Measurements from ENCODE around the gene ZP2.
"Not testable (repeated sequence)": the region's sequence is repeated elsewhere in the genome, so short reads cannot be mapped to it uniquely, and the experiment has no call there.

ZP2 gene

DNA sequence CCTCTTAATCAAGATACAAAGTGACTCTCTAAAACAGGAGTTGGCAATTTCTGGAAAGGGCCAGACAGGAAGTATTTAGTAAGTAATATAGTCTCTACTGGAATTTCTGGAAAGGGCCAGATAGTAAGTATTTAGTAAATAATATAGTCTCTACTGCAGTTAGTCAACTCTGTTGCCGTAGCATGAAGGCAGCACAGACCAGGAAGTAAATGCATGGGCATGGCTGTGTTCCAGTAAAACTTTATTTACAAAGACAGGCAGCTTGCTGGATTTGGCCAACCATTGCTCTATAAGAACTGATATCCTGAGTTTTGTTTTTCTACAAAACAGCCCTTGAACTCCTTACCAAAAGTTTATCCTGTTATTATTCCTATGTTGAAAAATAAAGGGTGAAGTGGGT is 36.0 kb downstream of the ZP2 start:
- no peak for DNase-seq (ENCODE audit: low read depth in 2 of 2)

DNA sequence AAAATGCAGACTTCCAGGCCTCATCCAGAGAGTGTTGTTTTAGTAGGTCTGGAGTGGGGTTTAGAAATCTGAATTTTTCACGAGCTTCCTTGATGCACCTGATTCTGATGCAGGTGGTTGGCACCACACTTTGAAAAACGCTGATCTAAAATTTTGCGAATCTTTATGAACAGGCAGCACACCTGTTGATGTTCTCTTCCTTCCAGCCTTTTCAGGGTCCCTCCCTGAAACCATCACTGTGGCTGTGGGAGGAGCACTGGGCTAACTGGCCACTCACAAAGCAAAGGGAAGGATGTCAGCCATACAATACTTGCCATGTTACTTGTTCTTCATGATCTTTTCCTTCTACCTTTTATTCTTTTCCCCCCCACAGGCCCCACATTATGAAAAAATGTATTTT is 38.7 kb downstream of the ZP2 start:
- no peak for DNase-seq (ENCODE audit: low read depth in 2 of 2)

DNA sequence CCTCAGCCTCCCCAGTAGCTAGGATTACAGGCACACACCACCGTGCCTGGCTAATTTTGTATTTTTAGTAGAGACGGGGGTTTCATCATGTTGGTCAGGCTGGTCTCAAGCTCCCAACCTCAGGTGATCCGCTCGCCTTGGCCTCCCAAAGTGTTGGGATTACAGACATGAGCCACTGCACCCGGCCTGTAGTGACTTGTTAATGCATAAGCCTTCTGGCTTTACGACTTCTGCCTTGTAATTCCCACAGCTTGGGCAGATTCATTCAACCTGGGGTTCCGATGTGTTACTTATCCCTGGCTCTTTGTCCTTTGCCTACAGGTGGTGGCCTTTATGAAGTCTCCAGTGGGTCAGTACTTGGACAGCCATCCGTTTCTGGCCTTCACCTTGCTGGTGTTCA is 41.3 kb downstream of the ZP2 start:
- DNase-seq (ENCODE audit: low read depth in 2 of 2), result not testable (repeated sequence)

DNA sequence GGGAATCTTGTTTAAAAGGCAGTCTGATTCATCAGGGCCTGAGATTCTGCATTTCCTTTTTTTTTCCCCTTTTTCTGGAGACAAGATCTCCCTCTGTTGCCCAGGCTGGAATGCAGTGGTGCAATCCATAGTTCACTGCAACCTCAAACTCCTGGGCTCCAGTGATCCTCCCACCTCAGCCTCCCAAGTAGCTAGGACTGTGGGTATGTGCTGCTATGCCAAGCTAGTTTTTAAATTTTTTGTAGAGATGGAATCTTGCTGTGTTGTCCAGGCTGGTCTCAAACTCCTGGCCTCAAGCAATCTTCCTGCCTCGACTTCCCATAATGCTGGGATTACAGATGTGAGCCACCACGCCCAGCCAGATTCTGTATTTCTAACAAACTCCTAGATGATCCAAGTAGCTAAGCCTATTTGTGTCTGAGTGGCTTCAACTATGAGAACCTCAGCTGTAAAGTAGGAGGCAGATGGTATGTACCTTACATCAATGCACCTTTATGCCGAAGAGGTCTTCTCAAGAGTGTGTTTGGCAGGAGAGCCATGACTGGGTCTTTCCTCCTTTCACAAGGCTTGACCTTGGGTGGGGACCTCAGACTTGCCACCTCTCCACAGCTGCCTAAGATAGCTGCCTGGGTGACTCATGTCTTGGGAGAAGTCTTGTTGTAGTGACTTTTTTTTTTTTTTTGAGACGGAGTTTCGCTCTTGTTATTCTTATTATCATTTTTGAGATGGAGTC is 42.0 kb downstream of the ZP2 start:
- no peak for DNase-seq (ENCODE audit: low read depth in 2 of 2)

DNA sequence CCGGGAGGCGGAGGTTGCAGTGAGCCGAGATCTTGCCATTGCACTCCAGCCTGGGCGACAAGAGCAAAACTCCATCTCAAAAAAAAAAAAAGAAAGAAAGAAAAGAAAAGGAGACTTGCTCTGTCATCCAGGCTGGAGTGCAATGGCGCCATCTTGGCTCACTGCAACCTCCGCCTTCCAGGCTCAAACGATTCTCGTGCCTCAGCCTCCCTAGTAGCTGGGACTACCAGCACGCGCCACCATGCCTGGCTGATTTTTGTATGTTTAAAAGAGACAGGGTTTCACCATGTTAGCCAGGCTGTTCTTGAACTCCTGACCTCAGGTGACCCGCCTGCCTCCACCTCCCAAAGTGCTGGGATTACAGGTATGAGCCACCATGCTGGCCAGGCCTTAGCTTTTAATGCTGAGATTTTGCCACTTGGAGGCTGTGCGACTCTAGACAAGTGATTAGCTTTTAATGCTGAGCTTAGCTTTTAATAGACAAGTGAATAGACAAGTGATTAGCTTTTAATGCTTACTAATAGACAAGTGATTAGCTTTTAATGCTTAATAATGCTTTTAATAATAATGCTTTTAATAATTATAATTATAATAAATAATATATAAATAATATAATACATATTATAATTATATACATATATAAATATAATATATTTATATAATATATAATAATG is 43.3 kb downstream of the ZP2 start:
- DNase-seq (ENCODE audit: low read depth in 2 of 2), result no peak

DNA sequence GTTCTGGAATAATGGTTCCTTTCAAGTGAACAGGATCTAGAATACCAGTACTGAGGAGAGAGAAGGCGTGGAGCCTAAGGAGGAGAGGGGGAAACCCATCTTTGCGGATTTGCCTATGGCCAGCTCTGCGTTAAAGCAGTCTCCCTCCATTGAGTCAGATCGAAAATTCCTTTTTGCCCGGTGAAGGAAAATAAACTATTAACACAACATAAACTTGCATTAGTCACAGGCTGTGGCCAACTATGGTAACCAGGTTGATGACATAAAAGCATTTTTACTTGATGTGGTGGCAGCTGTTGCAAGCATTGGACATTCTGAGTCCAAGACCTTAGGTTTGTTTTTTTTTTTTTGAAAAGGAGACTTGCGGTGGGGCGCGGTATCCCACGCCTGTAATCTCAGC is 44.0 kb downstream of the ZP2 start:
- no peak for DNase-seq (ENCODE audit: low read depth in 2 of 2)

DNA sequence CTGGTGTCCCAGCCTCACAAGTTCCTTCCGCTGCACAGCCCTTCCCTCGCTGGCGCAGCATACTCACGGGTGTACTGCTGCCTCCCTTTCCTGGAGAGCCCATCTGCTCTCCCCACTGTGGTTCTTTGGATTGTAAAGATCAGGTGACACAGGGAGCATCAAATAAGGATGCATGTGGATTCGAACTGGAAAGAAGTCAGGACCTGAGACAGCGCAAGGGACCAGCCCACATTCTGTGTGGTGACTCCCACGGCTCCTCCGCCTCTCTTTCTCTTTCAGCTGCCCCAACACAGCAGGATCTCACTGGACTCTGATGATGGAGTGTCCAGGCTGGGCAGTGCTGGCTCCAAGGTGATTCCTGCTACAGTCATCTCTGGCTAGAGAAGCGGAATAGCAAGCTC is 44.8 kb downstream of the ZP2 start:
- DNase-seq (ENCODE audit: low read depth in 2 of 2), result no peak

DNA sequence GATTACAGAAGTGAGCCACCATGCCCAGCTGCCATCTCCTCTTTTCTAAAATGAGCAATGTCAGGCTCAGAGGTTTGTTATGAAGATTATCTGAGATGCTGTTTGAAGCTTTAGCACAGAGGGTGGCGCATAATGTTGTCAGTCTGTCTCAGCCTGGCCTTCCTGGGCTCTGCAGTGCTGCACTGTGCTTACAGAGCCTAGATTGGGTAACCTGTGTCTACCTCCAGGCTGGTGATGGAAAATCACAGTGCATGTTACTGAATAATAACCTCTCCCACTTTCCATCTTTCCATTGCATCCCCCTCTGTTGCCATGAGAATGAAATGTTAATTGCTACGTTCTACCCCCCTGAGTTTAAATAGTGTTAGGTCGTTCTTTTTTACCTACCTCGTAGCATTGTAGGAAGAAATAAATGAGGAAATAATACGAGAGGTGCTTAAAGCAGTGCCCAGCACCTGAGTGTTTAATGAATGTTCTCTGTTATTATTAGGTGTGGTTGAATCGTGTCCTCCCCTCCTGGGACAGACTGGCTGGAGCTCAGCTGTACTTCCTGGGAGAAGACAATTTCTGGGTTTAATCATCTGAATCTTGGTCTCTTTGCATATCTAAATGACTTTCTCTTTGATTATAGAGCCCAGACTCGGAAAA is 46.7 kb downstream of the ZP2 start:
- no peak for DNase-seq (ENCODE audit: low read depth in 2 of 2)

DNA sequence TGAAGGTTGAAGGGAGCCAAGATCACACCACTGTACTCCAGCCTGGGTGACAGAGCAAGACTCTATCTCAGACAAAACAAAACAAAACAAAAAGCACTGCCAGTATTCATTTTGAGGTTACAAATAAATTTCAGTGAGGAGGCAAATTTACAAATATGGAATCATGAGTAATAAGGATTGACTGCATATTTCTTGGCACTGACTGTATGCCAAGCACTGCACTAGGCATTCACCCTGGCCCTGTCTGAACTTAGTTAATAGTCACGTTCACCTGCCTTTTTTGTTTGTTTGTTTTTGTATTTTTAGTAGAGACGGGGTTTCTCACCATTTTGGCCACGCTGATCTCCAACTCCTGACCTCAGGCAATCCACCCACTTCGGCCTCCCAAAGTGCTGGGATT is 47.8 kb downstream of the ZP2 start:
- no peak for DNase-seq (ENCODE audit: low read depth in 2 of 2)

DNA sequence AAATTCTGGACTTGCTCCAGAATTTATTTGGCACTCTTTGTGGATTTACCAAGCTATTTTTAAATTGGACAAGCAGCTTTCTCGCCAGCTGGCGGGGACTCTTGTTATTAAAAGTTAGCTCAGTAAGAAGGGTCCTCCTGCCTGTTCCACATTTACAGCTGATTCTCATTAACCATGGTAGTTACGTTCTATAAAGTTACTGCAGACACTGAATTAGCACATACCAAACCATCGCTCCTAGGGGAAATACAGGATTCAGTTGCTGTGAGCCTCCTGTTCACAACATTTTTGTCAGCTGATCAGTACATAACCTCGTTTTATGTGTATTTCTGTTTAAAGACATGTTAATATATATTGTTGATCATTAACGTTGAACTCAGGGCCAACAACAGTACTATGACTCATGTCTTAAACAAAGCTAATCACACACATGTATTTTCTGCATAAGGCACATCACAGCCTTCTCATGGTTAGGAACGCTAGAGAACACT is 48.7 kb downstream of the ZP2 start:
- DNase-seq (ENCODE audit: low read depth in 2 of 2), result no peak

DNA sequence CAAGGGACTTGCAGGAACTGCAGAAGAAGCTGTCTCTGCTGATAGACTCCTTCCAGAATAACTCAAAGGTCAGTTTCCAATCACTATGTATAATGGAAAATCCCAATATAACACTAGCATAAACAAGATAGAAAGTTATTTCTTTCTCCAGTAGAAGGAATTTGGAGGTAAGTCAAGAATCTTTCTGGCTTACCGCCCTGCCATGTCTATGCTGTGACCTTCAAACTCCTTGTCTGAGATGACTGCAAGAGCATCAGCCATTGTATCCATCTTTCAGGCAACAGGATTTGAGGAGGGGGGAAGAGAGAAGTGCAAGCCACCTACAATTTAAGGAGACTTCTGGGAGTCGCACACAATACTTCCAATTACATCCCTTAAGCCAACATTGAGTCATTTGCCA is 50.2 kb downstream of the ZP2 start:
- DNase-seq (ENCODE audit: low read depth in 2 of 2), result no peak

DNA sequence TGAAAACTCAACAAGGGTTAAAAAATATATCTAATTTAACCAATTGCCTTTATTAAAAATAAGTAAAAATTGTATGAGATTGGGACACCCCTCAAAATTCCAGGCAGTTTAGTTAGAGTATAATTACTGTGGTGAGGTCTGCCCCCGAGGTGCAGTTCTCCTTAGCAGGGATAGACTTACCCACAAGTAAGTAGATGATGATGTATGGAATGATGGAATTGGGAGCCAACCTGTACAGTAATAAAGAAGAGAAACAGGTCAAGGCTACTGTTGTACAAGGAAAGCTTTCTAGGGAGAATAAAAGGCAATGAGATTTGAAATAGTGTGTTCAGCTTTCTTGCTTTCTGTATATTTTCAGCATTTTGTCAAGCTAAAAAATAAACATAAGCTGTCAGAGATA is 51.1 kb downstream of the ZP2 start:
- no peak for DNase-seq (ENCODE audit: low read depth in 2 of 2)

DNA sequence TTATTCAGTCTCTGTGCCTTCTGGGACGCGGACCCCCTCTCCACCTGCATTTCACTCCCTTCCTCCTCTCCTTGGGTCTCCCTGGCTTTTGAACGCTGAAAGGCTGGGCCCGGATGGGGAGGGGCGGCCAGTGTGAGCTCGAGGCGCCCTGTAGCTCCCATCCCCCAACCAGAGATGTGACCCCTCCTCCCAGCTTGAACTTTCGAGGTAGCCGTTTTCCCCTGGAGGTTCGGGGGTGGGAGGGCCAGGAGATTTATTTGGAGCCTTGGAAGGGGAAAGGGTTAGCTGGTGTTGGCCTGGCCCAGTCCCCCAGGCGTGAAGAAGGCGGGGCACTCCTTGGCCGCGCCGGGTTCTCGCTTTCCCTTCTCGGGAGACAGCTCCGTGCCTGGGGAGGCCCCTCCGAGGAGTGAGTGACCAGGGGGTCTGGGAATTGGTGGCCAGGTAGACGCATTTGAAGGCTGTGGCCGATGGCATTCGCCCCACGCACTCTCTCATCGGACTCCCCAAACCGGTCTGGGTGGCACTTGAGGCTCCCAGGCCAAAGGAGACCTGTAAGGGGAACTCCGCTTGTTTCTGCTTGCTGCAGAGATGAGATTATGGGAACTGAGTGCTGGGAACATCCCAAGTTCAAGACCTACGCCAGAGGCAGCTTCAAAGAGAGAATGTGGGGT is 52.0 kb downstream of the ZP2 start:
- no peak for DNase-seq (ENCODE audit: low read depth in 2 of 2)

DNA sequence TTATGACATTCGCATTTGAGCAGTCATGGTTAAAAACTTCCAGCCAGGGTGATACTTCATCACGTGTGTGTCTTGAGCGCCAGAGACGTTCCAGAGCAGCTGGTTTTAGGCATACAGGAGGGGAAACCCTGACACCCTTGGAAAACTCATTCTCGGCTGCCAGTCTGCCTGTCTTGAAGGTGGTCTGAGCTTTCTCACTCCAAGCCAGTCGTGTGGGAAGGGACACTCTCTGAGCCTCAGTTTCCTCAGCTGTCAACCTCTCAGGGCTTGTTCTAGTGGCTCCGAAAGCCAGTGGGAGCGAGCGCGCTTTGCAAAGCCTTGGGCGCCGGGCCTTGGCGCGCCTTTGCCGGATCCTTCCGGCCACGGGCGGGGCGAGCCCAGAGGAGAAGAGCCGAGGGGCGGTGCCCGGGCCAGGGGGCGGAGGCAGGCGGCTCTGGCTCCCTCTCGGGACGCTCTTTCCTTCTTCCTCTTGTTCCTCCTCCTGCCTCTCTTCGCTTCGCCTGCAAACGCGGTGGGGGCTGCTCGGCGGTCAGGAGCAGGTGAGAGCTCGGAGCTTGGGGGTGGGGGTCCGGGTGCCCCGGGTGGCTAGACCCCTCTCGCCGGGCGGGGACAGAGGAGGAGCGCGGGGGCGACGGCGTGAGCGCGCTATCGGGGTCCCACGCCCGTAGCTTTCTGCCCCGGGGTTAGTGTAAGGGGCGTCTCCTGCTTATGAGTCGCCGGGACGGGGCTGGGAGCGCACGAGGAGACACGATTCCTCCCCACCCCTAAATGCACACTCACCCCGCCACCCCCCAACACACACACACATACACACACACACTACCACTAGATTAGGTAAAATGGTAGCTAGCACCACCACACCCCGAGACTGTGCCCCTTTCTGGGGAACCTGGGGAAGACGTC is 52.9 kb downstream of the ZP2 start, which contains the start of gene LDAF1:
TSS of gene LDAF1 (plus strand) at position 467 of the 903 bp plus-strand sequence. CDS start 2,509 bp downstream, outside the sequence.
- DNase-seq (ENCODE audit: low read depth in 2 of 2), result peak; percentile 74 to 78

DNA sequence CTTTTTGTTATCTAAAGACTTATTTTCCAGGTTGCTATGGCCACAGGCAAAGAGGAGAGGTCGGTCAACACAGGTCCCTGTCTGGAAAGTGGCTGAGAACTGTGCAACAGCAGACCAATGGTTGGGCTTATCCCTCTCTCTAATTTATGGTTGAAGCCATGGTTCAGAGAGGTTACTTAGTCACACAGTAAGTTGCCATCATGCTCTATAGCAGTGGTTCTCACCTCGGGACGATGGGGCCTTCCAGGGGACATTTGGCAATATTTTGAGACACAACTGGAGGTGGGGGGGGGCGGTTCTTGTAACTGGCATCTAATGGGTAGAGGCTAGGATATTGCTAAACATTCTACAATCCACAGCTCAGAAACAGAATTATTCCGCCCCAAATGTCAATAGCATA is 53.7 kb downstream of the ZP2 start:
- DNase-seq (ENCODE audit: low read depth in 2 of 2), result no peak

DNA sequence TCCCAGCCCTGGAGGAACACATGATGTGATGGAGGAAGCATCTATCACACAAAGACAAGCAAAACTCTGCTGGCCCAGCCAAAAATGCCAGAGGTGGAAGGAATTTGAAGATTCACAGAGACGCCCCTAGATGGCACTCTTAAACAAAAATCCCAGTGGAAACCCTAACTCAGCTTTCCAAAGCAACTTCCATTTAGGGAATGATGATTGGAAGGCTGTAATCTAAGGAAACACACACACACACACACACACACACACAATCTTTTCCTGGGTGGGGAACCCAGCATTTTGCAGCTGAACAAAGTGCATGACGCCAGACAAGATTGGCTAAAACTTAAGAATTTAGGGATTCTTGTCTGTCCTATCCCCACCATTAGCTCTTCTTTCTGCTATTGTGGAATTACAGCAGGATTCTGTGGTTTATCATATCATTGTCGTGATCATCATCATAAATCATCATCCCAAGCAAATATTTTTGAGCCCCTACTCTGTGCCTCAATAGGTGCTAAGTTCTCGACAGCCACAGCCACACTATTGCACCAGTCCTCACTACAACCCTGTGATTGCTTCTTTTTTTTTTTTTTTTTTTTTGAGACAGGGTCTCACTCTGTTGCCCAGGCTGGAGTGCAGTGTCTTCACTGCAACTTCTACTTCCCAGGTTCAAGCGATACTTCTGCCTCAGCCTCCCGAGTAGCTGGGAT is 54.5 kb downstream of the ZP2 start:
- DNase-seq (ENCODE audit: low read depth in 2 of 2), result no peak

DNA sequence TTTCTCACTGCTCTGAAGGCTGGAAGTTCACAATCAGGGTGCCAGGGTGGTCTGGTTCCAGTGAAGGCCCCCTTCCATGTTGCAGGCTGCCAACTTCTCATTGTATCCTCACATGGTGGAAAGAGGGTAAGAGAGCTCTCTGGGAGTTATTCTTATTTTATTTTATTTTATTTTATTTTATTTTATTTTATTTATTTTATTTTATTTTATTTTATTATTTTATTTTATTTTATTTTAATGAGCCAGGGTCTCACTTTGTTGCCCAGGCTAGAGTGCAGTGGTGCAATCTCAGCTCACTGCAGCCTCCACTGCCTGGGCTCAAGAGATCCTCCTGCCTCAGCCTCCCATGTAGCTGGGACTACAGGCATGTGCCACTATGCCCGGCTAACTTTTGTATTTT is 55.4 kb downstream of the ZP2 start:
- not testable (repeated sequence) for DNase-seq (ENCODE audit: low read depth in 2 of 2)

DNA sequence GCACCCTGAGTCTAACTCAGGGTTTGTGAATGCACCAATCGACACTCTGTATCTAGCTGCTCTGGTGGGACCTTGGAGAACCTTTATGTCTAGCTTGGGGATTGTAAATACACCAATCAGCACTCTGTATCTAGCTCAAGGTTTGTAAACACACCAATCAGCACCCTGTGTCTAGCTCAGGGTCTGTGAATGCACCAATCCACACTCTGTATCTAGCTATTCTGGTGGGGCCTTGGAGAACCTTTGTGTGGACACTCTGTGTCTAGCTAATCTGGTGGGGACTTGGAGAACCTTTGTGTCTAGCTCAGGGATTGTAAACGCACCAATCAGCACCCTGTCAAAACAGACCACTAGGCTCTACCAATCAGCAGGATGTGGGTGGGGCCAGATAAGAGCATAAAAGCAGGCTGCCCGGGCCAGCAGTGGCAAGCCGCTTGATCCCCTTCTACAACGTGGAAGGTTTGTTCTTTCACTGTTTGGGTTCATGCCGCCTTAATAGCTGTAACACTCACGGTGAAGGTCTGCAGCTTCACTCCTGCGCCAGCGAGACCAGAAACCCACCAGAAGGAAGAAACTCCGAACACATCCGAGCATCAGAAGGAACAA is 58.1 kb downstream of the ZP2 start:
- DNase-seq (ENCODE audit: low read depth in 2 of 2), result not testable (repeated sequence)

DNA sequence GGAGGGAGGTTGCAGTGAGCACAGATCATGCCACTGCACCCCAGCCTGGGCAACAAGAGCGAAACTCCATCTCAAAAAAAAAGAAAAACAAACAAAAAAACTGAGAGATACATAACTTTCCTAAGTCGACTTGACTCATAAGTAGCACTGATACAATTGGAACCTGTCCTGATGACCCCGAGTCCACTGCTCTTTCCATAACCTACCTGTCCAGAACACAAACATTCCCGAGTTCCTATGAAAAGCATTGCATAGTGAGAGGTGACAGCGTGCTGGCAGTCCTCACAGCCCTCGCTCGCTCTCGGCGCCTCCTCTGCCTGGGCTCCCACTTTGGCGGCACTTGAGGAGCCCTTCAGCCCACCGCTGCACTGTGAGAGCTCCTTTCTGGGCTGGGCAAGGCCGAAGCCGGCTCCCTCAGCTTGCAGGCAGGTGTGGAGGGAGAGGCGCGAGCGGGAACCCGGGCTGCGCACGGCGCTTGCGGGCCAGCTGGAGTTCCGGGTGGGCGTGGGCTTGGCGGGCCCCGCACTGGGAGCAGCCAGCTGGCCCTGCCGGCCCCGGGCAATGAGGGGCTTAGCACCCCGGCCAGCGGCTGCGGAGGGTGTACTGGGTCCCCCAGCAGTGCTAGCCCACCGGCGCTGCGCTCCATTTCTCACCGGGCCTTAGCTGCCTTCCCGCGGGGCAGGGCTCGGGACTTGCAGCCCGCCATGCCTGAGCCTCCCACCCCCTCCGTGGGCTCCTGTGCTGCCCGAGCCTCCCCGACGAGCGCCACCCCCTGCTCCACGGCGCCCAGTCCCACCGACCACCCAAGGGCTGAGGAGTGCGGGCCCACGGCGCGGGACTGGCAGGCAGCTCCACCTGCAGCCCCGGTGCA is 59.0 kb downstream of the ZP2 start:
- not testable (repeated sequence) for DNase-seq (ENCODE audit: low read depth in 2 of 2)

Data from stimulated activated CD4-positive, alpha-beta T cell treated with anti-CD3 and anti-CD28 coated beads, Interleukin-4, amount 100 ng/mL, for 48 hours (primary cell).